ENCODE measurements around the gene COX5B.

The COX5B gene

GRCh38 chr2:97691166-97691565, 45.3 kb downstream of the COX5B start:
- TF ChIP-seq CTCF (IDR thresholded peaks at IDR 0.05; ENCODE audit: low read depth, low read length) = no peak
- H3K4me3 ChIP-seq (ENCODE audit: low read depth, low read length) = no peak overlapping the region

DNA sequence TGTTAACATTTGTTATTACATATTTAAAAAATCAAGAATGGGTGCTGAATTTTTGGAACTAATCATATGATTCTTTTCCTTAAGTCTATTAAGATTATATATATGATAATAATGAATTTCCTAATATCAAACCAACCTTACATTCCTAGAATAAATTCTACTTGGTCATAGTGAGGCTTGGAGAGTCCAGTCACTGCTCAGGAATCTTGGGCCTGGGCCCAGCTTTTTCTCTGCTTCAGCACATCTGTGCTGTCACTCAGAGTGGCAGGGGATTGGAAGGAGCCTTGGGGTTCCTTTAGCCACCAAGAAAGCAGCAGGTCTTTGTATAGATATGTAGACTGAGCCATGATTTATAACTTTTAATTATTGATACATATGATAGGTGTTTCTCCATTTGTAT, 47.6 kb downstream of the COX5B start:
- no peak overlapping the region for H3K4me3 ChIP-seq (ENCODE audit: low read depth, low read length)
- TF ChIP-seq CTCF (IDR thresholded peaks at IDR 0.05; ENCODE audit: low read depth, low read length) = no peak

- no peak for TF ChIP-seq CTCF (IDR thresholded peaks at IDR 0.05; ENCODE audit: low read depth, low read length)
These were observed 49.9 kb downstream of the COX5B start for GRCh38 chr2:97695744-97696143.

DNA sequence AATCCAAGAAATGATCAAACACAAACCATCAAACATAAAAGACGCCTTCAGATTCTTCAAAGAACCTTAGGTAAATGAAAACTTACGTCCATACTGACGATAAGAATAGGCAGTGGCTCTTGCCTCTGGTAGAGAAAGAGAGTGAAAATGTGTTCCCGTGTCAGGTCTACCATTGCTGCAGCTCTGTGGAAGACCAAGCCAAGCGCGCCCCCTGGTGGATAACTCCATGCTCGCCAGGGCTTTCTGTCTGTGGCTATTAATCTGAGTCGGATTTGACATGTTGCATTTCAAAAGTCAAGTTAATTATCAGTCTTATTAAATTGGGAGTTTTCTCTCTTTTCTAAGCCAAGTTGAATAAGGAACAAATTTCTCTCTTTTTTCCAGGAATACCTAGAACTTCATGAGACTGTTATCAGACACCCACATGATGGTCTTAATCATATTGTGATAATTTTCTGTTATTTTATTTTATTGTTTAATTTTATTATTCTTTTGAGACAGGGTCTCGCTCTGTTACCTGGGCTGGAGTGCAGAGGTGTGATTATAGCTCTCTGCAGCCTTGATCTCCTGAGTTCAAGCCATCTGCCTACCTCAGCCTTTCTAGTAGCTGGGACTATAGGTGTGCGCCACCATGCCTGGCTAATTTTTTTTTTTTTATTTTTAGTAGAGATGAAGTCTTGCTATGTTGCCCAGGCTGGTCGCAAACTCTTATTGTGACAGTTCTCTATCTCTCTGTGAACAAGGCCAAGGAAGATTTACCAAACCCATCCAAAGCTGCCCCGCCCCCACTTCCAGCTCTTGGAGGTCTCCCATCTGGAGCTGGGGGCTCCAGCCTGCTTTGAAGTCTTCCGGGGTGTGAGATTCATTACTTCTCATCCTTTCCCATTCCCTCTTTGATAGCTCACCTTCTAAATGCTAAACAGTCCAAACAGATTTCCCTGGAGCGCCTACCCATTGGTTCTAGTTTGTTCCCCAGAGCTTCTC, 51.7 kb downstream of the COX5B start:
- TF ChIP-seq CTCF (IDR thresholded peaks at IDR 0.05; ENCODE audit: low read depth, low read length) = peak; percentile 77
- H3K4me3 ChIP-seq (ENCODE audit: low read depth, low read length) = peak overlapping the region; percentile 12; the same call in 1 of the 2 replicates

More at GRCh38 chr2:97695744-97696143, 49.9 kb downstream of the COX5B start:
- no peak overlapping the region for H3K4me3 ChIP-seq (ENCODE audit: low read depth, low read length)
